ES-I3 (cell line): ENCODE results near the gene SPRR2A.
"Not testable (repeated sequence)": the region's sequence is repeated elsewhere in the genome, so short reads cannot be mapped to it uniquely, and the experiment has no call there.

ENCODE experiments used
- H3K36me3 ChIP-seq: 2 replicates; pipeline ENCODE4 v1.6.1; 2013; ENCODE audit warnings: mild to moderate bottlenecking, low read length, control low read depth, moderate library complexity; ENCODE audit not compliant: insufficient read depth
- H3K4me1 ChIP-seq: 2 replicates; pipeline ENCODE4 v1.6.1; 2013; ENCODE audit warnings: mild to moderate bottlenecking, control low read depth, low read length; ENCODE audit not compliant: insufficient read depth
- H3K9ac ChIP-seq: 2 replicates; pipeline ENCODE4 v1.6.1; 2013; ENCODE audit warnings: low read depth, mild to moderate bottlenecking, low read length, moderate library complexity
- H3K9me3 ChIP-seq: 2 replicates; pipeline ENCODE4 v1.6.1; 2013; ENCODE audit warnings: mild to moderate bottlenecking, low read length, moderate library complexity; ENCODE audit not compliant: control insufficient read depth, insufficient read depth

The SPRR2A gene

DNA sequence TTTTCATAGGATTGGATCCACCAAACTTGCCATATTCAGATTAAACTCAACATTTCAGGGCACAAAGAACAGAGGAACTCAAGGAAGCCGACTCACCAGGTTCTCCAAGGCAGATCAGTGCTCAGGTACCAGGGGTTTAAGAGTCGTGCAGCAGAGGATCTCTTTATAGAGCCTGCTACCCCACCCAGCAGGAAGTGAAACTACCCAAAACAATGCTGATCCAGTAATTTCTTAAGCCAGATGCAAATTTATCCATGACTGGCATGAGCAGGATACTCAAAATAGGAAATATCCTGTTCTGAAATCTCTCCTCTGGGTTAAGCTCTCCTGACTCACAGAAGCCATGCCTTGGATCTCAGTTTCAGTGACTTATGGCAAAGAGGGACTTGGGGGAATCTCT lies at the start of gene SPRR2A:
Gene SPRR2A (minus strand): TSS at position 138 of the 400 bp plus-strand sequence. CDS start 777 bp downstream, outside the sequence.
- Histone ChIP-seq H3K36me3 (no peaks in the 10 kb centered on the region), H3K9ac (no peak within 1 kb of the TSS), H3K9me3 (no peaks in the 10 kb centered on the region), H3K4me1 (no peaks in the 10 kb centered on the region)

GRCh38 chr1:153100245-153100644 lies 42.9 kb upstream of the SPRR2A start:
- H3K9me3 ChIP-seq, result no peaks in the 10 kb centered on the region
- no peaks in the 10 kb centered on the region for H3K4me1 ChIP-seq
- no peak overlapping the region for H3K9ac ChIP-seq
- H3K36me3 ChIP-seq, result no peaks in the 10 kb centered on the region

- Histone ChIP-seq H3K4me1 (no peaks in the 10 kb centered on the region), H3K9me3 (no peaks in the 10 kb centered on the region), H3K36me3 (no peaks in the 10 kb centered on the region), H3K9ac (no peak overlapping the region)
Measured at GRCh38 chr1:153099461-153100045, 42.2 kb upstream of the SPRR2A start.

GRCh38 chr1:153095764-153096163 lies 38.5 kb upstream of the SPRR2A start:
- Histone ChIP-seq H3K9ac (no peak overlapping the region), H3K4me1 (no peaks in the 10 kb centered on the region), H3K36me3 (no peaks in the 10 kb centered on the region), H3K9me3 (no peaks in the 10 kb centered on the region)

DNA sequence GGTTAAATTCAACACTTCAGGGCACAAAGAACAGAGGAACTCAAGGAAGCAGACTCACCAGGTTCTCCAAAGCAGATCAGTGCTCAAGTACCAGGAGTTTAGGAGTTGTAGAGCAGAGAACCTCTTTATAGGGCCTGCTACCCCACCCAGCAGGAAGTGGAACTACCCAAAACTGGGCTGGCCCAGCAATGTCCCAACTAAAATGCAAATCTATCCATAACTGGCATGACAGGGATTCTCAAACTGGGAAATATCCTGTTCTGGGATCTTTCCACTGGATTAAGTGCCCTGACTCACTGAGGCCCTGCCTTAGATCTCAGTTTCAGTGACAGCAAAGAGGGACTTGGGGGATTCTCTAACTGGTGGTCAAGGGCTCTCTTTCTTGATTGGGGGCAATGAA lies 37.1 kb upstream of the SPRR2A start, which contains the start of gene SPRR2E:
Gene SPRR2E (minus strand): TSS at position 101 of the 400 bp plus-strand sequence. CDS start 775 bp downstream, outside the sequence.
- H3K9me3 ChIP-seq, result no peaks in the 10 kb centered on the region
- H3K36me3 ChIP-seq, result no peaks in the 10 kb centered on the region
- no peak within 1 kb of the TSS for H3K9ac ChIP-seq
- H3K4me1 ChIP-seq, result no peaks in the 10 kb centered on the region

DNA sequence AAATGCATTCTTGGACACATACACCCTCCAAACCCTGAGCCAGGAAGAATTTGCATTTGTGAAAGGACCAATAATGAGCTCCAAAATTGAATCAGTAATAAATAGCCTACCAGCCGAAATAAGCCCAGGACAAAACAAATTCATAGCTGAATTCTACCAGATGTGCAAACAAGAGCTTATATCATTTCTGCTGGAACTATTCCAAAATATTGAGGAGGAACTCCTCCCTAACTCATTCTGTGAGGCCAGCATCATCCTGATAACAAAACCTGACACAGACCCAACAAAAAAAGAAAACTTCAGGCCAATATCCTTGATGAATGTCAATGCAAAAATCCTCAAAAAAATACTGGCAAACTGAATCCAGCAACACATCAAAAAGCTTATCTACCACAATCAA lies 30.3 kb upstream of the SPRR2A start:
- no peaks in the 10 kb centered on the region for H3K9me3 ChIP-seq
- no peaks in the 10 kb centered on the region for H3K4me1 ChIP-seq
- no peak overlapping the region for H3K9ac ChIP-seq
- H3K36me3 ChIP-seq, result no peaks in the 10 kb centered on the region

DNA sequence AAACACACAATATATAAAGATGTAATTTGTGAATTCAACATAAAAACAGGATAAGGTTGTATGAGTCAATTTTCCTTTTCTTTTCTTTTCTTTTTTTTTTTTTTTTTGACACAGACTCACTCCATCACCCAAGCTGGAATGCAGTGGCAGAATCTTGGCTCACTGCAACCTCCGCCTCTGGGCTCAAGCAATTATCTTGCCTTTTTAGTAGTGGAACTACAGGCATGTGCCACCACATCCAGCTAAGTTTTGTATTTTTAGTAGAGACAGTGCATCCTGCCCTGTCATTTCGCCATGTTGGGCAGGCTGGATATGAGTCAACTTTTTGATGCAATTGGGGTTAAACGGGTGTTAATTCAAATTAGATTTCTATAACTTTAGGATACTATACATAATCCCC lies 24.4 kb upstream of the SPRR2A start:
- Histone ChIP-seq H3K9ac (no peak overlapping the region), H3K9me3 (no peaks in the 10 kb centered on the region), H3K4me1 (no peaks in the 10 kb centered on the region), H3K36me3 (no peaks in the 10 kb centered on the region)

DNA sequence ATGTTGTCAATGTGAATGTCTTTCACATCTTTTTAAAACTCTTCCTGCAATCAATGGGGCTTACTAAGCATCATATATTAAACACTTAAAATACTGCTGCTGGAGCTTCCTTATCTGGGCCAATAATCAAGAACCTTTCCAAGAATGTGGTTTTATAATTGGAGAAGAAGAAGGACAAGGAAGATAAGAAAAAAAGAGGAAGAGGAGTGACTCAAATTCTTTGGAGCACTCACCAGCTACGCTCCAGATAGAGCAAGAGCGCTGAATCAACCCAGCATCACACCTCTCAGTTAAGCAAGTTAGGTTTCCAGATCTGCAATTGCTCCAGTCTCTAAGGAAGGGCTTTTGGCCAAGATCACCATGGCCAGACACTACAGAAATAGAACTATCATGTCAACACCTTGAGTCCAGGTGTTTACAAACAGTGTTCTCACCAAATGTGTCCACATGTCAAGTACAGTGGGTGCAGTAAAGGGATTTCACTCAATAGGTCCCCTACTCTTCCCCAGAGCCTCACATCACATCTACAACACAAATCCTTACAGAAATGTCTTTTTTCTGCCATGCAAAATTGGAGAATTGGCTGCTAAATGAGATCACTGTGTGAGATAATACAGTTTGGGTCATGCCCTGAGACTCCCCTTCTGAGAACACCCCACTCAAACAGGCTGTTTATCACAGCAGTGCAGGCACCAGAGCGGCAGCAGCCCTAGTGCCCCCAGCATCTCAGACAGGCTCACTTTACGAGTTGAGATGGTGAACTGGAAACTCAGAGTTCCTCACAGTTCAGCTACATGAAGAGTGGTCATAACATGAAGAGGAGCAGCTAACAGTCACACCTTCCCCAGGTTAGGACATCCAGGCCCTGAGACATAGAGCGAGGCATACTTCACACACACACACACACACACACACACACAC lies 15.8 kb upstream of the SPRR2A start:
- Histone ChIP-seq H3K9me3 (no peaks in the 10 kb centered on the region), H3K4me1 (no peaks in the 10 kb centered on the region), H3K9ac (no peak overlapping the region), H3K36me3 (no peaks in the 10 kb centered on the region)

GRCh38 chr1:153071511-153071910 lies 14.2 kb upstream of the SPRR2A start, which contains the start of gene SPRR2B:
Gene SPRR2B (minus strand): TSS chr1:153071611. CDS start chr1:153070839, 772 bp downstream.
- Histone ChIP-seq H3K9me3 (no peaks in the 10 kb centered on the region), H3K9ac (no peak within 1 kb of the TSS), H3K4me1 (no peaks in the 10 kb centered on the region), H3K36me3 (no peaks in the 10 kb centered on the region)

DNA sequence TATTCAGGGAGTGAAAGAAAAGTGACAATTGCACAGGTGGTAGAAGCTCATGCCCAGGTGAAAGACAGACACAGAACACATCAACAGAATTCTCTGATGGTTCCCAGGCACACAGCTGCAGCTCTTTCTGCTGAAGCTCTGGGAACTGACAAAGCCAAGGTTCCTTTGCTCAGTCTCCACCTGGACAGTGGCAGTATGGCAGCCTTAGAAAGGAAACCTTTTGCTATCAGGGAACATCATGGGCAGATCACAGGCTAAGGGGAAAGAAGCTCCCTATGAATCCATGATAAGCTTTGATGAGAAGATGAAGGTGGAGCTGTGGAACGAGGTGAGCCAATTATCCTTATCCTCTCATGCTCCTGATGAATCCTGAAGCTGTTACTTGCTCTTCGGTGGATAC lies 12.9 kb upstream of the SPRR2A start:
- Histone ChIP-seq H3K36me3 (no peaks in the 10 kb centered on the region), H3K9me3 (no peaks in the 10 kb centered on the region), H3K4me1 (no peaks in the 10 kb centered on the region), H3K9ac (no peak overlapping the region)

DNA sequence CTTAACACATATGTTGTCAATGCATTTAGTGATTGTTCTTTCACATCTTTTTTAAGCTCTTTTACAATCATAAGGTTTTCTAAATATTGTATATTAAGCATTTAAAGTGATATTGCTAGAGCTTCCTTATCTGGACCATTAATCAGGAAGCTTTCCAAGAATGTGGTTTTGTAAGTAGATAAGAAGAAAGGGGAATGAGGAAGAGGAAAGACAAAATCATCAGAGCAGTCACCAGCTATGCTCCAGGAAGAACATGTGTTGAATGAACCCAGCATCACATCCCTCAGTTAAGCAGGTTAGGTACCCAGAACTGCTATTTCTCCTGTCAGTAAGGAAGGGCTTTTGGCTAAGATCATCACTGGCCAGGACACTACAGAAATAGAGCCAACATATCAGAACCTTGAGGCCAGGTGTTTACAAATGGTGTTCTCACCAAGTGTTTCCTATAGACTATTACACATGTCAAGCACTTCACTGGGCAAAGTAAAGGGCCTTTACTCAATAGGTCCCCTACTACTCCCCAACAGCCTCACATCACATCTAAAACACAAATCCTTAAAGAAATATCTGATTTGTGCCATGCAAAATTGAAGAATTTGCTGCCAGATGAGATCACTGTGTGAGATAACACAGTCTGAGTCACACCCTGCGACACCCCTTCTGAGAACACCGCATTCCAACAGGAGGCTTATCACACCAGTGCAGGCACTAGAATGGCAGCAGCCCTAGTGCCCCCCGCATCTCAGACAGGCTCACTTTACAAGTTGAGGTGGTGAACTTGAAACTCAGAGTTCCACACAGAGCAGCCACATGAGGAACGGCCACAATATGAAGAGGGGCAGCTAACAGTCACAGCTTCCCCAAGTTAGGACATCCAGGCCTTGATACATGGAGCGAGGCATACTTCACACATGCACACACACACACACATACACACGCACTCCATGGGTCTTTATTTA lies 1.8 kb upstream of the SPRR2A start:
- H3K9me3 ChIP-seq, result no peaks in the 10 kb centered on the region
- no peak overlapping the region for H3K9ac ChIP-seq
- no peaks in the 10 kb centered on the region for H3K4me1 ChIP-seq
- H3K36me3 ChIP-seq, result no peaks in the 10 kb centered on the region

DNA sequence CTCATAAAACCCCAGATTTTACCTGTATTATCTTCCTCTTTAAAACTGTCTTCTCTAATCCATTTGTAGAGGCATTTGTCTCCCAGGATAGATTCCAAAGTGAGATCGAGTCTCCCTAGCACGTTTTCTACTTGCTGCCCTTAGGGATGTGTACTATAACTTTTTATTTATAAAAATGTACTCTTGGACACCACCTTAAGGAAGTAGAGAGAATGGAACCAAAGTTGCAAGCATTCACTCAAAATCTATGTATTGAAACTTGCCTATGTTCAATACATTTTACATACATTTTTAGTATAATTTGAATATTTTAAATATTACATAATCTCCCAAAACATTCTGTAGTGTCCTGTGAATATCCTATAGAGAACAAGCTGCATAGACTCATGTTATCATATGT lies 842 bp upstream of the SPRR2A start:
- H3K9ac ChIP-seq, result no peak overlapping the region
- H3K9me3 ChIP-seq, result no peaks in the 10 kb centered on the region
- H3K36me3 ChIP-seq, result no peaks in the 10 kb centered on the region
- H3K4me1 ChIP-seq, result no peaks in the 10 kb centered on the region

DNA sequence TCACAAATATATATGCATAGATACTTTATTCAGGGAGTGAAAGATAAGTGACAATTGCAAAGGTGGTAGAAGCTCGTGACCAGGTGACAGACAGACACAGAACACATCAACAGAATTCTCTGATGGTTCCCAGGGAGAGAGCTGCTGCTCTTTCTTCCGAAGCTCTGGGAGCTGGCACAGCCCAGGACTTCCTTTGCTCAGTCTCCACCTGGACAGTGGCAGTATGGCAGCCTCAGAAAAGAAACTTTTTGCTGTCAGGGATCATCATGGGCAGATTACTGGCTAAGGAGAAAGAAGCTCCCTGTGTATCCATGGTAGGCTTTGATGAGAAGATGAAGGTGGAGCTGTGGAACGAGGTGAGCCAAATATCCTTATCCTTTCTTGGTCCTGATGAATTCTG lies 1.2 kb downstream of the SPRR2A start:
- H3K36me3 ChIP-seq, H3K9me3 ChIP-seq, H3K9ac ChIP-seq, H3K4me1 ChIP-seq: not testable (repeated sequence)

GRCh38 chr1:153049211-153049610 lies 8.1 kb downstream of the SPRR2A start:
- Histone ChIP-seq H3K4me1 (no peaks in the 10 kb centered on the region), H3K36me3 (no peaks in the 10 kb centered on the region), H3K9ac (no peak overlapping the region), H3K9me3 (no peaks in the 10 kb centered on the region)
